Activated CD4-positive, alpha-beta T cell treated with anti-CD3 and anti-CD28 coated beads for 36 hours (primary cell): ENCODE data around the gene GEMIN2. TPM values are rescaled to one million over a fixed set of nuclear protein-coding genes. Genes with fewer than 3 reads are reported as not detected.

ENCODE experiments used
- total RNA-seq, 2 experiments: library from RNA; stranded (reverse); gene quantifications; one replicate each; pipeline ENCODE4 v1.2.3, GENCODE V29; 2021

GEMIN2 gene
- total RNA-seq, 2 experiments from 2014 or later: 23.8 to 27.6 TPM

Other genes starting within 250 kb of the GEMIN2 start
- gene SEC23A, start 11.1 kb upstream of the GEMIN2 start, total RNA-seq: 10 to 100 TPM; 49.6 to 72.8 TPM
- 10 to 100 TPM; 18.0 to 21.5 TPM for gene TRAPPC6B, start 56.0 kb downstream of the GEMIN2 start, total RNA-seq
- 10 to 100 TPM; 87.8 to 98.3 TPM for gene PNN, start 60.9 kb downstream of the GEMIN2 start, total RNA-seq
- 10 to 100 TPM; 18.2 to 22.2 TPM for gene MIA2, start 119.6 kb downstream of the GEMIN2 start, total RNA-seq